Sigmoid colon (tissue), 7 donors: ENCODE results near the gene HID1. TPM values are rescaled to one million over a fixed set of nuclear protein-coding genes. Genes with fewer than 3 reads are reported as not detected.

Experiments
- DNase-seq: peaks from one replicate; pipeline ENCODE4 v3.0.0-alpha.2; 2019
- H3K27ac ChIP-seq, 4 donors: fragments of 200-600 bp; sonication (generic); one replicate each; pipeline ENCODE4 v1.5.1; 2016 to 2019; ENCODE audit warnings: mild to moderate bottlenecking in 1 of 4
- H3K27me3 ChIP-seq, 3 donors: fragments of 200-600 bp; sonication (generic); one replicate each; pipeline ENCODE4 v1.5.1; 2019; ENCODE audit warnings: mild to moderate bottlenecking in 1 of 3
- H3K36me3 ChIP-seq, 4 donors: fragments of 200-600 bp; sonication (generic); one replicate each; pipeline ENCODE4 v1.5.1; 2016 to 2019
- H3K4me1 ChIP-seq, 4 donors: fragments of 200-600 bp; sonication (generic); one replicate each; pipeline ENCODE4 v1.5.1; 2017 to 2019
- H3K4me3 ChIP-seq, 4 donors: fragments of 200-600 bp; sonication (generic); one replicate each; pipeline ENCODE4 v1.5.1; 2017 to 2019; ENCODE audit warnings: mild to moderate bottlenecking in 2 of 4, moderate library complexity in 1 of 4
- H3K9me3 ChIP-seq, 4 donors: fragments of 200-600 bp in 3 of 4; sonication (generic) in 3 of 4; one replicate each; pipeline versions ENCODE4 v1.5.1 to v1.6.1; 2013 to 2019
- EP300 ChIP-seq, 4 donors: sonication (generic); formaldehyde crosslinking; IDR thresholded peaks; one replicate each; pipeline ENCODE4 v1.6.1; 2017; ENCODE audit warnings: antibody characterized with exemption in 4 of 4
- POLR2A ChIP-seq, 2 donors: fragments of 450-650 bp; IDR thresholded peaks; one replicate each; pipeline ENCODE4 v1.6.1; 2016; ENCODE audit warnings: antibody characterized with exemption in 2 of 2, mild to moderate bottlenecking in 2 of 2, moderate library complexity in 2 of 2
- POLR2AphosphoS5 ChIP-seq, 4 donors: sonication (generic); formaldehyde crosslinking; IDR thresholded peaks; one replicate each; pipeline ENCODE4 v1.6.1; 2017; ENCODE audit warnings: antibody characterized with exemption in 4 of 4
- WGBS, 2 donors: extraction: QIAGEN DNeasy Blood & Tissue Kit; methylation state at CpG; one replicate each; pipeline ENCODE4 v1.1.7; 2013; 5-methylcytosine and 5-hydroxymethylcytosine counted together
- intact Hi-C: fragments of 100-400 bp; cut with DNase I; formaldehyde crosslinking; loops from one replicate; pipeline ENCODE4 v1.15.1; 2023
- polyA plus RNA-seq, 3 donors: library from polyadenylated mRNA; stranded (reverse); fragments of 200-250 nt; gene quantifications; one replicate each; pipeline ENCODE4 v1.2.3, GENCODE V29; 2013
- total RNA-seq, 4 donors: library from RNA; depleted of rRNA; stranded (reverse); fragments of >200 nt; gene quantifications; one replicate each; pipeline ENCODE4 v1.1.0, GENCODE V29; 2016
- TF ChIP-seq, protein P1 (sequence below), 4 experiments: fragments of 450-650 bp in 3 of 4; fragments of 200-600 bp in 1 of 4; IDR thresholded peaks; one replicate each; pipeline ENCODE4 v1.5.1; 2016 to 2019; ENCODE audit warnings: antibody characterized with exemption in 4 of 4, mild to moderate bottlenecking in 3 of 4, moderate library complexity in 2 of 4
- donor health status: healthy with polysubstance abuse.
- donor health status: Bipolar disorder and iron deficiency.
- donor health status: healthy.

Gene HID1
- total and polyA plus RNA-seq, 7 donors, result 7.1 to 34.8 (median 21.6) TPM

DNA sequence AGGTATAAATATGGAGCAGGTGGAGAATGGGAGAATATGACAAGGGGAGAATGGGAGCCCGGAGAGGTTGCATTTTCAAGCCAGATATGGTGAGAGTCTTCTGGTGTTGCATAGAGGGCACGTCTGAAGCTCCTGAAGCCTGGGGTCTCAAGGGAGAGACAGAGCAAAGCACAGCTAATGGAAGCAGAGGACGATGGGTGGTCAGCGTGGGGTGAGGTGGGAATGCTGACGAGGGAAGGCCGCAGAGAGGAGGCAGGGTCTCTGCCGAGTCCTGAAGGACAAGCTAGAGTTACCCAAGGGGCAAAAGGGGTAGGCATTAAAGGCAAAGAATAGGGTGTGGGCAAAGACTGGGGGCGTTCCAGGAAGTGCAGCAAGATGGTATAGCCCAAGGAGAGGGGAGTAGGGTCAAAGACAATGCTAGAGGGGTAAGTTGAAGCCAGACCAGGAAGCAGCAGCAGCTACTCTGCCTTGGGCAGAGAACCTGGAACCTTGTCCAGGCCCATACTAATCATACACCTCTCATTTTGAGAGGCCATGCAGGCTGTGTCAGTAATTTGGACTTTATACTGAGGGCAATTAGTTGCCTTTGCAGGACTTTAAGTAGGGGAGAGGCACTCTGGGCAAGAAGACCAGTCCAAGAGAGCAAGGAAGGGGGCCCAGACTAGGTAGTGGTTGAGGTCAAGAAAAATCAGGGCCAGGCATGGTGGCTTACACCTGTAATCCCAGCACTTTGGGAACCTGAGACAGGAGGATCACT lies 34.2 kb downstream of the HID1 start:
- Histone ChIP-seq H3K27me3 (peaks cover 24 to 75% (median 50%) of the 10 kb centered on the region in 3 donors), H3K9me3 (no peaks in the 10 kb centered on the region), H3K36me3 (no peaks in the 10 kb centered on the region), H3K4me3 (no peak overlapping the region), H3K4me1 (peaks cover 0 to 13% (median 8%) of the 10 kb centered on the region in 4 donors), H3K27ac (no peak overlapping the region)
- WGBS, 2 donors, result 72 to 75% methylated on average over 8 of the region's 8 CpGs
- intact Hi-C loops, result no loop called here
- DNase-seq, result no peak
- TF ChIP-seq EP300 (IDR thresholded peaks at IDR 0.05) (no peak), POLR2AphosphoS5 (IDR thresholded peaks at IDR 0.05) (no peak), POLR2A (IDR thresholded peaks at IDR 0.05) (no peak)
- TF ChIP-seq, protein P1, sequence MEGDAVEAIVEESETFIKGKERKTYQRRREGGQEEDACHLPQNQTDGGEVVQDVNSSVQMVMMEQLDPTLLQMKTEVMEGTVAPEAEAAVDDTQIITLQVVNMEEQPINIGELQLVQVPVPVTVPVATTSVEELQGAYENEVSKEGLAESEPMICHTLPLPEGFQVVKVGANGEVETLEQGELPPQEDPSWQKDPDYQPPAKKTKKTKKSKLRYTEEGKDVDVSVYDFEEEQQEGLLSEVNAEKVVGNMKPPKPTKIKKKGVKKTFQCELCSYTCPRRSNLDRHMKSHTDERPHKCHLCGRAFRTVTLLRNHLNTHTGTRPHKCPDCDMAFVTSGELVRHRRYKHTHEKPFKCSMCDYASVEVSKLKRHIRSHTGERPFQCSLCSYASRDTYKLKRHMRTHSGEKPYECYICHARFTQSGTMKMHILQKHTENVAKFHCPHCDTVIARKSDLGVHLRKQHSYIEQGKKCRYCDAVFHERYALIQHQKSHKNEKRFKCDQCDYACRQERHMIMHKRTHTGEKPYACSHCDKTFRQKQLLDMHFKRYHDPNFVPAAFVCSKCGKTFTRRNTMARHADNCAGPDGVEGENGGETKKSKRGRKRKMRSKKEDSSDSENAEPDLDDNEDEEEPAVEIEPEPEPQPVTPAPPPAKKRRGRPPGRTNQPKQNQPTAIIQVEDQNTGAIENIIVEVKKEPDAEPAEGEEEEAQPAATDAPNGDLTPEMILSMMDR (IDR thresholded peaks at IDR 0.05), result no peak

DNA sequence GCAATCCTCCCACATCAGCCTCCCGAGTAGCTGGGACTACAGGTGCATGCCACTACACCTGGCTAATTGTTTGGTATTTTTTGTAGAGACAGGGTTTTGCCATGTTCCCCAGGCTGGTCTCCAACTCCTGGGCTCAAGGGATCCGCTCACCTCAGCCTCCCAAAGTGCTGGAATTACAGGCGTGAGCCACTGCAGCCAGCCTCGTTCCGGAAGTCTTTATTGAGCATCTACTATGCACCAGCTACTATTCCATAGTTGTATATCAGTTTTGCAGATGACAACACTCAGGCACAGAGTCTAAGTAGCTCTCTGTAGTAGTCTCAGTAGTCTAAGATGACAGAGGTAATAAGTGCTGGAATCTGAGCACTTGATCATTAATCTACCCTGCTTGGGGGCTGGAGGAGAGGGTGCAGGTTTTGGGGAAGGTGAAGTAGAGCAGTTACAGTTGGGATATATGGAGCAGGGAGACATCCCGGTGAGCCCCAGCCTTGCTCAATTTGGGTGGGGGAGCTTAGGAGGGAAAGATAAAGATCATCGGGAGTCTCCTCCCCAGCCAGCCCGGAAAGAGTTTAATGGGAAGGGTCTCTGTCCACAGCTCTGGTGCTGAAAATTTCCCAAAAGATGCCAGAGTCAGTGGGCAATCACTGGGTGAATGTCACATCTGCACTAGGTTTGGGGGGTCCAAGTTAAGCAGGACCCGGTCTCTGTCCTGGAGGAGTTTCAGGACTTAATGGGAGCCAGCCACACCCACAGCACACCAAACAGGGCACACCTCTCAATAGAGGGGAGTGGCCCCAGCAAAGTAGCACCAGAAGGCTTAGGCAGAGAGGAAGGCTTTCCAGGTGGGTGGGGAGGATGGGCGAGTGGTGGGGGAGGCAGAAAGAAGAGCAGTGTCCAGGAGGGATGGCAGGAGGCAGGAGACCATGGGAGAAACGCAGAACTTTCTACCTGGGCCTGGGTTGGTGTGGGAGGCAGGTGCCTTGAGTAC lies 35.2 kb downstream of the HID1 start:
- H3K27ac ChIP-seq, result no peak overlapping the region
- TF ChIP-seq, protein P1 (IDR thresholded peaks at IDR 0.05), result no peak
- TF ChIP-seq POLR2AphosphoS5 (IDR thresholded peaks at IDR 0.05) (no peak), POLR2A (IDR thresholded peaks at IDR 0.05) (no peak), EP300 (IDR thresholded peaks at IDR 0.05) (no peak)
- peaks cover 0 to 13% (median 8%) of the 10 kb centered on the region in 4 donors for H3K4me1 ChIP-seq
- WGBS, 2 donors, result 45 to 51% methylated on average over 11 of the region's 11 CpGs
- no peaks in the 10 kb centered on the region for H3K9me3 ChIP-seq
- intact Hi-C loops, result no loop called here
- no peak for DNase-seq
- no peaks in the 10 kb centered on the region for H3K36me3 ChIP-seq
- H3K4me3 ChIP-seq, result no peak overlapping the region
- H3K27me3 ChIP-seq, result peaks cover 24 to 82% (median 52%) of the 10 kb centered on the region in 3 donors

DNA sequence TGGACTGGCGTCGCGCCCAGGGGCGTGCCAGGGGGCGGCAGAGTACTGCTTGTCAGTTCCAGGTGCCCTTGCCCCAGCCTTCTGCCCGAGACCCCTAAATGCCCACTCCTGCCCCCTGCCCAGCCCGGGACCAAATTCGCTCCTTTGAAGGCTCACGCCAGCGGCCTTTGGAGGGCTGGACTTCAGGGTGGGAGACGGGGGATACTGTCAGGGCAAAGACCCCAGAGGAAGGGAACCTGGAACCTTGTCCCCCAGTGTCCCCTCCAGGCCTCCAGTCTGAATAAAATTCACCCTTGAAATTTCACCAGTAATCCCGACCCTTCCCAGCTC lies 36.1 kb downstream of the HID1 start:
- peaks cover 0 to 13% (median 8%) of the 10 kb centered on the region in 4 donors for H3K4me1 ChIP-seq
- intact Hi-C loops, result no loop called here
- H3K27me3 ChIP-seq, result peaks cover 24 to 80% (median 43%) of the 10 kb centered on the region in 3 donors
- H3K9me3 ChIP-seq, result no peaks in the 10 kb centered on the region
- DNase-seq, result no peak
- H3K27ac ChIP-seq, result no peak overlapping the region
- H3K4me3 ChIP-seq, result no peak overlapping the region
- no peaks in the 10 kb centered on the region for H3K36me3 ChIP-seq
- no peak for TF ChIP-seq EP300 (IDR thresholded peaks at IDR 0.05)
- no peak for TF ChIP-seq POLR2AphosphoS5 (IDR thresholded peaks at IDR 0.05)
- TF ChIP-seq, protein P1 (IDR thresholded peaks at IDR 0.05), result no peak
- TF ChIP-seq POLR2A (IDR thresholded peaks at IDR 0.05), result no peak
- WGBS, 2 donors, result 17 to 21% methylated on average over 12 of the region's 12 CpGs

DNA sequence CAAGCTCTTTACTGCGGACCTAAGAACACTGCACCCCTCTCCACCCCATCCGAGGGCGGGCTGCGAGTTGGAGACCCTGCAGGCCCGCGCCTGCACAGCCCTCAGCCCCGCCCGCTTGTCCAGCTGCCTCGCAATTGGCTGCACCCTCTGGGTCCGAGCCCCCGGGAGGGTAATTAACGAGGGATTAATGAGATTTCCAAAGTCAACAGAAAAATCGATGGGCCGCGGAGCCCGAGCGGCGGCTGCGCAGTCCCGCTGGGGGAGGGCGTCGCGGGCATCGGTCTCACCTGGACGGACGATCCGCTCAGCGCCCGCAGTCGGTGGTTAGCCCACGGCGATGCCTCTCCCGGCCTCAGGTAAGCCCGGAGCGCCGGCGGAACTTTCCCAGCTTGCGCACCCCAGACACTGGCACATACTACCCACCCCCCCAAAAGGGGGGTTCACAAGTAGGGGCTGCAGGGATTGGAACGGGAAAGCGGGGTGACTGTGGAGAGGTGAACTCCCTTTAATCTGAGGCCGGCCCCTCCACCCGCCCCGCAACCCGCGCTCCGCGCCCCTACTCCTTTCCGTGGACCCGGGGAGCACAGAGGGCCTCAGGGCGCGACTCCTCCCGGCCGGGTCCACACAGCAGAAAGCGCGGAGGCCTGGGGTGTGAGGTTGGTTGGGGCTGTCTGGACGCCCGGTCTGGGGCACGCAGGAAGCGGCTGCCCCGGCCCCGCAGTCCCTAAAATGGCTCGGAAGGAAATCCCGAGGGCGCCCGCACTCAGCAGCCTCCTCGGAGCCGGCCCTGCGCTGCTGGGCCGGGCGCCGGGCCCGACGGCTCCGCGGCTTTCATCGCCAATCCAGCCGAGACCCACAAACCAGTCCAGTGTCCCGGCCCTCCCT lies 36.7 kb downstream of the HID1 start, which contains the start of gene OTOP3:
TSS of gene OTOP3 (plus strand) at position 314 of the 885 bp plus-strand sequence. CDS start at position 338, 24 bp downstream.
- TF ChIP-seq POLR2AphosphoS5 (IDR thresholded peaks at IDR 0.05) (no peak), EP300 (IDR thresholded peaks at IDR 0.05) (no peak), POLR2A (IDR thresholded peaks at IDR 0.05) (no peak)
- TF ChIP-seq, protein P1 (IDR thresholded peaks at IDR 0.05), result no peak
- intact Hi-C loops, result no loop called here
- no peak within 1 kb of the TSS for H3K4me3 ChIP-seq
- no peaks in the 10 kb centered on the region for H3K36me3 ChIP-seq
- H3K27ac ChIP-seq, result no peak within 1 kb of the TSS
- H3K4me1 ChIP-seq, result peaks cover 0 to 13% (median 8%) of the 10 kb centered on the region in 4 donors
- peaks cover 24 to 79% (median 38%) of the 10 kb centered on the region in 3 donors for H3K27me3 ChIP-seq
- H3K9me3 ChIP-seq, result no peaks in the 10 kb centered on the region
- WGBS, 2 donors, result 3 to 5% methylated on average over 78 of the region's 78 CpGs
- DNase-seq, result no peak
